ENCODE measurements around the gene RAMP2. TPM values are rescaled to one million over a fixed set of nuclear protein-coding genes. Genes with fewer than 3 reads are reported as not detected.
A peak's percentile ranks its signal among the peaks of the same experiment; 100 is the strongest.
"Not testable (repeated sequence)": the region's sequence is repeated elsewhere in the genome, so short reads cannot be mapped to it uniquely, and the experiment has no call there.

RAMP2 gene
- total RNA-seq, 1 donor from 2014 or later: 16.4 TPM

GRCh38 chr17:42769964-42770363, 8.9 kb downstream of the RAMP2 start:
- DNase-seq: not testable (repeated sequence)

GRCh38 chr17:42772945-42773289, 11.9 kb downstream of the RAMP2 start:
- no peak for DNase-seq

GRCh38 chr17:42773290-42774035, 12.4 kb downstream of the RAMP2 start, which contains the start of gene VPS25:
VPS25 (plus strand) TSS chr17:42773449; CDS start chr17:42773476, 27 bp downstream.
- DNase-seq: peak; percentile 49

GRCh38 chr17:42774066-42774745, 13.2 kb downstream of the RAMP2 start:
- no peak for DNase-seq

- no peak for DNase-seq
Observed at GRCh38 chr17:42775534-42776098, 14.6 kb downstream of the RAMP2 start.

- DNase-seq: no peak
Observed at GRCh38 chr17:42778570-42778969, 17.5 kb downstream of the RAMP2 start.

GRCh38 chr17:42779304-42779935, 18.4 kb downstream of the RAMP2 start:
- peak; percentile 28 for DNase-seq

GRCh38 chr17:42779936-42780850, 19.2 kb downstream of the RAMP2 start, which contains the start of gene WNK4:
WNK4 (plus strand) TSS chr17:42780610; CDS start chr17:42780699, 89 bp downstream.
- DNase-seq: no peak

- no peak for DNase-seq
Observed at GRCh38 chr17:42780851-42781638, 20.0 kb downstream of the RAMP2 start.

GRCh38 chr17:42781639-42782165, 20.7 kb downstream of the RAMP2 start:
- no peak for DNase-seq

- DNase-seq: no peak
Observed at GRCh38 chr17:42782166-42783061, 21.4 kb downstream of the RAMP2 start.

GRCh38 chr17:42783062-42783790, 22.2 kb downstream of the RAMP2 start:
- DNase-seq: no peak

GRCh38 chr17:42783791-42784138, 22.7 kb downstream of the RAMP2 start:
- no peak for DNase-seq

- no peak for DNase-seq
Observed at GRCh38 chr17:42784409-42784808, 23.4 kb downstream of the RAMP2 start.

- DNase-seq: no peak
Observed at GRCh38 chr17:42784811-42785592, 24.0 kb downstream of the RAMP2 start.

GRCh38 chr17:42787266-42787665, 26.2 kb downstream of the RAMP2 start:
- DNase-seq: no peak

GRCh38 chr17:42791948-42792347, 30.9 kb downstream of the RAMP2 start:
- no peak for DNase-seq

- no peak for DNase-seq
Observed at GRCh38 chr17:42792545-42792944, 31.5 kb downstream of the RAMP2 start.

Measured in skin of body (tissue), 2 donors.